Urinary bladder (tissue), 4 donors: ENCODE data around the gene SORBS2. TPM values are rescaled to one million over a fixed set of nuclear protein-coding genes. Genes with fewer than 3 reads are reported as not detected.

ENCODE experiments used
- DNase-seq: peaks from one replicate; pipeline ENCODE4 v3.0.0-alpha.2; 2015; ENCODE audit errors: extremely low spot score
- H3K27ac ChIP-seq: one replicate; pipeline ENCODE4 v1.5.1; 2013; ENCODE audit warnings: low read depth, mild to moderate bottlenecking, moderate library complexity
- H3K36me3 ChIP-seq: one replicate; pipeline ENCODE4 v1.6.1; 2013; ENCODE audit warnings: mild to moderate bottlenecking, moderate library complexity; ENCODE audit not compliant: insufficient read depth
- H3K4me1 ChIP-seq: one replicate; pipeline ENCODE4 v1.6.1; 2013; ENCODE audit warnings: mild to moderate bottlenecking, moderate library complexity; ENCODE audit not compliant: insufficient read depth
- H3K4me3 ChIP-seq: one replicate; pipeline ENCODE4 v1.5.1; 2013; ENCODE audit warnings: low read depth, low read length
- WGBS: extraction: QIAGEN DNeasy Blood & Tissue Kit; methylation state at CpG from one replicate; pipeline ENCODE4 v1.1.7; 2013; 5-methylcytosine and 5-hydroxymethylcytosine counted together
- polyA plus RNA-seq: library from polyadenylated mRNA; stranded (reverse); fragments of 200-250 nt; gene quantifications from one replicate; pipeline ENCODE4 v1.2.3, GENCODE V29; 2013
- total RNA-seq: library from RNA; depleted of rRNA; stranded (reverse); fragments of >200 nt; gene quantifications from one replicate; pipeline ENCODE4 v1.2.3, GENCODE V29; 2014
- donor health status: healthy with polysubstance abuse.
- donor health status: healthy.

SORBS2 gene
- total and polyA plus RNA-seq, 2 donors: 83.4 to 493 TPM

DNA sequence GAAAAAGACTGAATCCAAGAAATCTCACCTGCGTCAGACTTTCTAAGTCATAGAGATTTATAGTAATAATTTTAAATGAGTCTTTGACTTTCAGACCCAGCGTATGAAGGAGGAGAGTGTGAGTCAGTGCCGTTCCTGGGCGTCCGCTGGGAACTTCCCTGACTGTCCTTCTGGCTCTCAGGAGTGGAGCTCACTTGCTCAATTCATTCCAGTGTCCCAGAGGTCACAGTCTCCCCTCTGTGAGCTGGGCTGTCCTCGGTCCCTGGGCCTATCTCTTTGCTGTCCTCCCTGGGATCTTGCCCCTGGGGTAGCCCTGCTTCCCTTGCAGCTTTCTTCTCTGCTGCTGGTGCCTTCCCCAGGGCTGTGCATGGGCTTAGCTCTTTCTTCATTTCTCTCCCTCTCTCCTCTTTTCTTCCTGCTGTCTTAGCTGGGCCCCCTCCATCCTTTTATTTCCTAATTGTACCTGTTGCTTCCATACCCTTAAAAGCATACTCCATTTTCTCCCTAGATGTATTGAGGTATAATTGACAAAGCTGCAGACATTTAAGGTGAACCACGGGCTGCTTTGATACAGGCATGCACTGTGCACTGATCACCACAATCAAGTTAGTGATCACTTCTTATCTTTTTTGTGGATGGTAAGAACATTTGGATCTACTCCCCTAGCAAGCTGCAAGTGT is 11.6 kb downstream of the SORBS2 start:
- WGBS: 97% methylated on average over 7 of the region's 7 CpGs
- no peaks in the 10 kb centered on the region for H3K36me3 ChIP-seq
- DNase-seq: no peak
- no peak overlapping the region for H3K4me3 ChIP-seq
- no peak overlapping the region for H3K27ac ChIP-seq
- peaks cover 1% of the 10 kb centered on the region for H3K4me1 ChIP-seq

GRCh38 chr4:185799442-185799841 is 12.6 kb downstream of the SORBS2 start:
- H3K4me1 ChIP-seq: peaks cover 1% of the 10 kb centered on the region
- WGBS: 88% methylated on average over 10 of the region's 10 CpGs
- H3K27ac ChIP-seq: no peak overlapping the region
- H3K4me3 ChIP-seq: no peak overlapping the region
- DNase-seq: no peak
- H3K36me3 ChIP-seq: no peaks in the 10 kb centered on the region

- DNase-seq: no peak
- no peak overlapping the region for H3K4me3 ChIP-seq
- no peak overlapping the region for H3K27ac ChIP-seq
- H3K4me1 ChIP-seq: peaks cover 1% of the 10 kb centered on the region
- no peaks in the 10 kb centered on the region for H3K36me3 ChIP-seq
- WGBS: 66% methylated on average over 8 of the region's 8 CpGs
These were observed 14.2 kb downstream of the SORBS2 start for GRCh38 chr4:185797596-185798338.

DNA sequence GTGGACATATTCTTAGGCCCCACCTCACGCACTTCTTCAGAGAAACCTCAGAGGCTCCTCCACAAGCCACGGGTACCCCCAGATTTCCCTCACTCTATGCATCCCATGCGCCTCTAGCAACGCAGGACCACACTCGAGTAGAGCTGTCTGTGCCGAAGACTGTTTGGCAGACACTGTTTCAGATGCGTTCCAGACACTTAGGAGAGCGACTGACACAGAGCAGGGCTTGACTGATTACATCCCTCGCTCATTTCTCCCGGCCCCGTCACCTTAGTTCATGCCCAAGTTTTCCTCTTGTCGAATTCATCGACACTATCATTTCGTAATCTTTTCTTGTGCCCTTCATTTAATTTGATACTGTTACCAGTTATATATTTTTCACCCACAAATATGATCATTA is 15.0 kb downstream of the SORBS2 start:
- no peak overlapping the region for H3K4me3 ChIP-seq
- DNase-seq: no peak
- H3K27ac ChIP-seq: no peak overlapping the region
- peaks cover 1% of the 10 kb centered on the region for H3K4me1 ChIP-seq
- WGBS: 52% methylated on average over 14 of the region's 14 CpGs
- H3K36me3 ChIP-seq: no peaks in the 10 kb centered on the region

DNA sequence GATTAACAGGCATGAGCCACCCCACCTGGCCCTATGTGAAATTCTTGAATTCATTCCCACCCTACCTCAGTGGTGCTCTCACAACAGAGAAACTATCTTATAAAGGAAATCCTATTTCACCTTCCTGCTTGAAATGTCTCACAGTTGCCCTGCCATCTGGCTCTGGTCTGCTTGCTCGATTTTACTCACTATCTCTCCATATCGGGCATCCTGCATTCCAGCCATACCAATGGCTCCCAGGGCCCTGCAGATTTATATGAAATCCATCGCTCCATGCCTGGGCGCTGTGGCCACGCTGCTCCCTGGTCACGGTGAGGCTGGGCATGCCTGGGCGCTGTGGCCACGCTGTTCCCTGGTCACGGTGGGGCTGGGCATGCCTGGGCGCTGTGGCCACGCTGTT is 15.8 kb downstream of the SORBS2 start:
- Histone ChIP-seq H3K4me1 (peaks cover 1% of the 10 kb centered on the region), H3K27ac (no peak overlapping the region), H3K4me3 (no peak overlapping the region), H3K36me3 (no peaks in the 10 kb centered on the region)
- no peak for DNase-seq
- WGBS: 70% methylated on average over 11 of the region's 11 CpGs

DNA sequence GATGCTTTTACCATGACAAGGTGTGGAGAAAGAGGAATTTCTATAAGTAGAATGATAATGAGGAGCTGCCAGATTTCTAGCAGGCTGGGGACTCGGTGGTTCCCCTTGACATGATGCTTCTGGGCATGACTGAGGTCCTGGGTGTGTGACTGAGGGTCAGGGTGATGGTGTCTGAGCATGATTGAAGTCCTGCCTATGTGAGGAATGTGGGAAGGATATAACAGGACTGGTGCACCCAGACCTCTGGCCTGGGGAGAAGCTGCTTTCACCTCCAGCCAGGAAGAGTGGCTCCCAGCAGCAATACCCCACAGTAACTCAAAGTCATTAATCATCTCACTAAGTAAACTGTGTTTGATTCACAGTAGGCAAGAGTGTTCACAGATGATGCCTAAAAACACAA is 17.4 kb downstream of the SORBS2 start:
- Histone ChIP-seq H3K27ac (no peak overlapping the region), H3K4me3 (no peak overlapping the region), H3K4me1 (peaks cover 1% of the 10 kb centered on the region), H3K36me3 (no peaks in the 10 kb centered on the region)
- WGBS: 64% methylated on average over 1 of the region's 1 CpG
- no peak for DNase-seq

GRCh38 chr4:185793716-185794115 is 18.3 kb downstream of the SORBS2 start:
- H3K36me3 ChIP-seq: no peaks in the 10 kb centered on the region
- H3K27ac ChIP-seq: no peak overlapping the region
- peaks cover 1% of the 10 kb centered on the region for H3K4me1 ChIP-seq
- DNase-seq: no peak
- WGBS: 90% methylated on average over 4 of the region's 4 CpGs
- no peak overlapping the region for H3K4me3 ChIP-seq

GRCh38 chr4:185793116-185793485 is 18.9 kb downstream of the SORBS2 start:
- Histone ChIP-seq H3K4me1 (peaks cover 1% of the 10 kb centered on the region), H3K27ac (no peak overlapping the region), H3K36me3 (no peaks in the 10 kb centered on the region), H3K4me3 (no peak overlapping the region)
- WGBS: 75% methylated on average over 2 of the region's 2 CpGs
- DNase-seq: no peak

- H3K4me1 ChIP-seq: peaks cover 1% of the 10 kb centered on the region
- no peaks in the 10 kb centered on the region for H3K36me3 ChIP-seq
- WGBS: 60% methylated on average over 11 of the region's 11 CpGs
- H3K27ac ChIP-seq: no peak overlapping the region
- no peak for DNase-seq
- no peak overlapping the region for H3K4me3 ChIP-seq
These were observed 19.4 kb downstream of the SORBS2 start for GRCh38 chr4:185792384-185793115.

DNA sequence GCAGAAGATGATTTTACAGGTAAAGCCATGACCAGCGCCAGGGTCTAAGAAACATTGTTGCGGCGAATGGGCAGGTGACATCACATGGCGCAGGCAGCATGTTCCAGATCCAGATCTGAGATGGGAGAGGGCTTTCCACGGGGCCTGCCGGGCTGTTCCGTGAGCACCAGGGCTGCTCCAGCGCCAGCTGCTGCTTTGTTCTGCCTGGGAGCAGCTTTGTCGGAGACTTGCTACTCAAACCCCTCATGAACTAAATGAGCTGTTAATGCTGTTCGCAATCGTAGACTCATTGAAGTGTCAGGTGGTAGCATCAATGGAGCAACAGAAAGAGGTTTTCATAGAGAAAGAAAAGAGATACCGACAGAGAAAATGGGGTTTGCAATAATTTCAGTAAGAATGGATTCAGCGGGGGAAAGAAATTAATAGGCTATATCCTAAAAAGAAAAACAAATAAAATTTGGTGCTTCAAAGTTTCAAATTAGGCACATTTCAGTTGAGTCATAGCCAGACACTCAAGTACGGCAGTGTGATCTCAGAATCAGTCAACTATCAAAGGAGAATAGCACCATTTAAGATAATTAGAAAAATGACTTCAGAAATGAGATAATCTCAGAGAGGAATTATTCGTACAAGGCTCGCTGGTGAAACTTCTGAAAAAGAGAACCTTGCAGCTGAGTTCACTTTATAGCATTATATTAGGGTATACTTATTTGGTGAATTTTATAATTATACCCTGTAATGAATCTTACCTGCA is 23.9 kb downstream of the SORBS2 start:
- WGBS: 92% methylated on average over 16 of the region's 16 CpGs
- Histone ChIP-seq H3K4me1 (no peaks in the 10 kb centered on the region), H3K4me3 (no peak overlapping the region), H3K36me3 (no peaks in the 10 kb centered on the region), H3K27ac (no peak overlapping the region)
- DNase-seq: no peak

DNA sequence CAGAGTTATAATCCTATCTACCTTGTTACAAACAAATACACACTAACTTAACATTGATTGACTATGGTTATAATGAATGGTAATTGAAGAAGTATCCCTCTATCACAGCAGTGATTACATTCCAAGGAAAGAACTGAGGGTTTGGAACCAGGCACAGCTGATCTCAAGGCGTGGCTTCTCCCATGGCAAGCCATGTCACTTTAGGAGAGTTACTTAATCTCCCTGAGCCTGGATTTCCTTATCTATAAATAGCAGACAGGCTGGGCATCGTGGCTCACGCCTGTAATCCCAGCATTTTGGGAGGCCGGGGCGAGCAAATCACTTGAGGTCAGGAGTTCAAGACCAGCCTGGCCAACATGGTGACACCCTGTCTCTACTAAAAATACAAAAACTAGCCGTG is 25.6 kb downstream of the SORBS2 start:
- H3K27ac ChIP-seq: no peak overlapping the region

DNA sequence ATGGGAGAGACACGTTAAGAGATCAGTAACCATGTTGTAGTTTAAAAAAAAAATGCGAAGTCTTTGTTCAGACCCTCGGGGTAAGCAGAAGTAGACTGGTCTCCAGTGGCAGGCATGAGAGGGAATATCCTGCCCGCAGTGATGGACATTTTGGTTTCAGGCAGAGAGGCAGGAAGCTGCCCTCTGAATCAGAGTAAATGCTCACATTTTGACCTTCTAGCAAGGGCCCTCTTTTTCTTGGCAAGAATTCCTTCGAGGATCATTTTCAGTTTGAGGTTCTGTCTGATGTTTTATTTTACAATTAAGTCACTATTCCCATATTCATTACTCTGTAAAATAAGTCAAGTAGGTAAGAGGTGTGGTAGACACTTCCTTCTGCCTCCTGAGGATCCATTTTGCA is 28.4 kb downstream of the SORBS2 start:
- WGBS: 70% methylated on average over 5 of the region's 5 CpGs
- H3K4me1 ChIP-seq: no peaks in the 10 kb centered on the region
- no peak overlapping the region for H3K27ac ChIP-seq
- H3K36me3 ChIP-seq: no peaks in the 10 kb centered on the region
- H3K4me3 ChIP-seq: no peak overlapping the region
- no peak for DNase-seq

More for the DNA sequence above, 25.6 kb downstream of the SORBS2 start:
- no peaks in the 10 kb centered on the region for H3K4me1 ChIP-seq
- no peak overlapping the region for H3K4me3 ChIP-seq
- DNase-seq: no peak
- WGBS: 50% methylated on average over 6 of the region's 6 CpGs
- H3K36me3 ChIP-seq: no peaks in the 10 kb centered on the region

DNA sequence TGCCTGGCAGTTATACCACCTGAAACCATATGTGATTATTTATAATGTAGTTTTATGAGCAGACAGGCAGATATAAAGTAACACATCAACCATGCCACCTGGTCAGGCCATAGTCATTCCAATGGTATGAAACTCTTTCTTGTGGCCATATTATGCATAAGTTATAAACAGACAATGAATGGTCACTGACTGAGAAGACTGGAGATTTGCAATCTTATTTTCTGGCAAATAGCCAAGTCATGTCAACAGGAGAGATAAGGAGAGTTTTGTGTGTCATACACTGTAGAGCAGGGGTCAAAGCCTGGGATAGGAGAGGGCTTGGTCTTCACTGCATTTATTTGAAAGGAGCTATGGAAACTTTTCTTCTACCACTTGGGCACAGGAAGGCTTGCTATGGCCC is 29.5 kb downstream of the SORBS2 start:
- H3K4me1 ChIP-seq: no peaks in the 10 kb centered on the region
- H3K4me3 ChIP-seq: no peak overlapping the region
- no peaks in the 10 kb centered on the region for H3K36me3 ChIP-seq
- no peak overlapping the region for H3K27ac ChIP-seq
- no peak for DNase-seq
